Keratinocyte (primary cell): ENCODE results near the gene CDYL. TPM values are rescaled to one million over a fixed set of nuclear protein-coding genes. Genes with fewer than 3 reads are reported as not detected.

Source experiments
- DNase-seq: peaks from one replicate; pipeline ENCODE4 v3.0.0-alpha.2; 2011; ENCODE audit warnings: low read depth, missing footprints, low spot score
- FAIRE-seq: peaks from 2 replicates; lab custom pipeline; 2011; peaks lifted over from hg19 to GRCh38; lab: Jason Lieb, UNC
- H2AFZ ChIP-seq: 2 replicates; pipeline ENCODE4 v1.6.0; 2012; ENCODE audit warnings: low read length, control low read depth, inconsistent platforms; ENCODE audit not compliant: control insufficient read depth
- H3K27ac ChIP-seq: 2 replicates; pipeline ENCODE4 v1.5.1; 2011; ENCODE audit warnings: low read length; ENCODE audit not compliant: control insufficient read depth, insufficient read depth
- H3K27me3 ChIP-seq: 3 replicates; pipeline ENCODE4 v1.6.0; 2011; ENCODE audit warnings: low read length; ENCODE audit not compliant: control insufficient read depth, insufficient read depth; ENCODE audit errors: extremely low read depth
- H3K36me3 ChIP-seq, 2 experiments: 2 replicates in 1 of 2; 3 replicates in 1 of 2; pipeline ENCODE4 v1.5.1; 2011; ENCODE audit warnings: low read length in 2 of 2, mild to moderate bottlenecking in 1 of 2; ENCODE audit not compliant: control insufficient read depth in 2 of 2, insufficient read depth in 2 of 2; ENCODE audit errors: extremely low read depth in 1 of 2
- H3K4me1 ChIP-seq: 3 replicates; pipeline ENCODE4 v1.5.1; 2011; ENCODE audit warnings: low read length; ENCODE audit not compliant: control insufficient read depth, insufficient read depth; ENCODE audit errors: extremely low read depth
- H3K4me2 ChIP-seq: 3 replicates; pipeline ENCODE4 v1.6.0; 2011; ENCODE audit warnings: low read depth, low read length; ENCODE audit not compliant: control insufficient read depth, insufficient read depth; ENCODE audit errors: extremely low read depth
- H3K4me3 ChIP-seq, 3 experiments: fragments of 200-600 bp in 1 of 3; sonication (generic) in 1 of 3; 2 replicates in 2 of 3; 3 replicates in 1 of 3; pipeline ENCODE4 v1.5.1; 2011 to 2016; ENCODE audit warnings: low read length in 3 of 3, mild to moderate bottlenecking in 3 of 3, control low read depth in 2 of 3, inconsistent platforms in 1 of 3, low read depth in 1 of 3, mixed read lengths in 1 of 3, mixed run types in 1 of 3, moderate library complexity in 1 of 3; ENCODE audit not compliant: control insufficient read depth in 2 of 3, insufficient read depth in 2 of 3; ENCODE audit errors: extremely low read depth in 1 of 3
- H3K79me2 ChIP-seq: 2 replicates; pipeline ENCODE4 v1.6.0; 2012; ENCODE audit warnings: low read length; ENCODE audit not compliant: control insufficient read depth, insufficient read depth
- H3K9ac ChIP-seq: 3 replicates; pipeline ENCODE4 v1.6.0; 2011; ENCODE audit warnings: low read length; ENCODE audit not compliant: control insufficient read depth, insufficient read depth; ENCODE audit errors: extremely low read depth
- H3K9me1 ChIP-seq: 3 replicates; pipeline ENCODE4 v1.6.0; 2011; ENCODE audit warnings: low read length; ENCODE audit not compliant: control insufficient read depth, insufficient read depth; ENCODE audit errors: extremely low read depth
- H3K9me3 ChIP-seq: 2 replicates; pipeline ENCODE4 v1.5.1; 2012; ENCODE audit warnings: low read depth, low read length; ENCODE audit not compliant: control insufficient read depth
- H4K20me1 ChIP-seq: 3 replicates; pipeline ENCODE4 v1.6.0; 2011; ENCODE audit warnings: low read length; ENCODE audit not compliant: control insufficient read depth, insufficient read depth; ENCODE audit errors: extremely low read depth
- CTCF ChIP-seq, 3 experiments: IDR thresholded peaks in 1 of 3; conservative IDR thresholded peaks in 1 of 3; optimal IDR thresholded peaks in 1 of 3; 2 replicates in 2 of 3; 3 replicates in 1 of 3; pipeline versions ENCODE3 to v1.5.1; 2011; ENCODE audit warnings: low read length in 3 of 3, mild to moderate bottlenecking in 3 of 3, moderate library complexity in 2 of 3, control low read depth in 1 of 3, inconsistent platforms in 1 of 3; ENCODE audit not compliant: insufficient read depth in 2 of 3; ENCODE audit errors: extremely low read depth in 1 of 3
- EZH2 ChIP-seq: IDR thresholded peaks from one replicate; pipeline ENCODE4 v1.6.1; 2012; ENCODE audit warnings: inconsistent platforms, mild to moderate bottlenecking, low read length, moderate library complexity
- dilution Hi-C: fragments of 300-500 bp; cut with MboI; formaldehyde crosslinking; loops from one replicate; pipeline ENCODE4 v1.7.0; 2020; ENCODE audit warnings: low sequenced_read_pairs; ENCODE audit not compliant: extremely low pct_ligation_motif_present
- polyA plus RNA-seq, 5 experiments: library from polyadenylated mRNA; depleted of rRNA in 3 of 5; stranded (reverse) in 3 of 5; stranded (forward) in 1 of 5; unstranded in 1 of 5; fragments of >200 nt; gene quantifications; 1 replicate in 1 of 5; 2 replicates in 3 of 5; 3 replicates in 1 of 5; pipeline versions ENCODE4 v1.2.1 to v1.2.3, GENCODE V29; 2011 to 2012; ENCODE audit warnings: missing spikeins in 2 of 5, low read depth in 1 of 5, low replicate concordance in 1 of 5

Gene CDYL
- polyA plus RNA-seq, 1 donor (not counting 4 experiments of a cell fraction or from before 2014, with no cell fraction given): 48.0 TPM

GRCh38 chr6:4814987-4815386 is 38.8 kb downstream of the CDYL start:
- Histone ChIP-seq H2AFZ (no peak overlapping the region), H3K4me1 (peaks cover 31% of the 10 kb centered on the region), H3K27me3 (no peaks in the 10 kb centered on the region), H3K4me2 (no peak overlapping the region), H3K4me3 (no peak overlapping the region), H3K9me1 (no peaks in the 10 kb centered on the region), H3K79me2 (peaks cover 100% of the 10 kb centered on the region), H3K27ac (no peak overlapping the region), H3K36me3 (no peaks in the 10 kb centered on the region), H3K9me3 (no peaks in the 10 kb centered on the region), H4K20me1 (peaks cover 14% of the 10 kb centered on the region), H3K9ac (no peak overlapping the region)
- no peak for DNase-seq
- no peak for TF ChIP-seq EZH2
- TF ChIP-seq CTCF (optimal IDR thresholded peaks at IDR 0.05 in 1 of 3, IDR thresholded peaks at IDR 0.05 in 1 of 3, conservative IDR thresholded peaks at IDR 0.05 in 1 of 3; ENCODE audit: extremely low read depth in 1 of 3, insufficient read depth in 2 of 3, low read length in 3 of 3): no peak
- dilution Hi-C loops: no loop called here
- no peak for FAIRE-seq

GRCh38 chr6:4815584-4815983 is 39.4 kb downstream of the CDYL start:
- Histone ChIP-seq H3K4me1 (peaks cover 31% of the 10 kb centered on the region), H3K27ac (no peak overlapping the region), H3K9ac (no peak overlapping the region), H3K4me3 (no peak overlapping the region), H3K79me2 (peaks cover 100% of the 10 kb centered on the region), H3K9me3 (no peaks in the 10 kb centered on the region), H3K9me1 (no peaks in the 10 kb centered on the region), H3K4me2 (no peak overlapping the region), H3K36me3 (no peaks in the 10 kb centered on the region), H4K20me1 (peaks cover 16% of the 10 kb centered on the region), H3K27me3 (no peaks in the 10 kb centered on the region), H2AFZ (no peak overlapping the region)
- dilution Hi-C loops: no loop called here
- no peak for TF ChIP-seq EZH2
- TF ChIP-seq CTCF (optimal IDR thresholded peaks at IDR 0.05 in 1 of 3, IDR thresholded peaks at IDR 0.05 in 1 of 3, conservative IDR thresholded peaks at IDR 0.05 in 1 of 3; ENCODE audit: extremely low read depth in 1 of 3, insufficient read depth in 2 of 3, low read length in 3 of 3): no peak
- DNase-seq: no peak
- no peak for FAIRE-seq
